ENCODE measurements around the gene APPL2. TPM values are rescaled to one million over a fixed set of nuclear protein-coding genes. Genes with fewer than 3 reads are reported as not detected.

Gene APPL2
- 10 to 100 TPM; 10.8 to 34.8 (median 24.8) TPM for polyA plus RNA-seq

DNA sequence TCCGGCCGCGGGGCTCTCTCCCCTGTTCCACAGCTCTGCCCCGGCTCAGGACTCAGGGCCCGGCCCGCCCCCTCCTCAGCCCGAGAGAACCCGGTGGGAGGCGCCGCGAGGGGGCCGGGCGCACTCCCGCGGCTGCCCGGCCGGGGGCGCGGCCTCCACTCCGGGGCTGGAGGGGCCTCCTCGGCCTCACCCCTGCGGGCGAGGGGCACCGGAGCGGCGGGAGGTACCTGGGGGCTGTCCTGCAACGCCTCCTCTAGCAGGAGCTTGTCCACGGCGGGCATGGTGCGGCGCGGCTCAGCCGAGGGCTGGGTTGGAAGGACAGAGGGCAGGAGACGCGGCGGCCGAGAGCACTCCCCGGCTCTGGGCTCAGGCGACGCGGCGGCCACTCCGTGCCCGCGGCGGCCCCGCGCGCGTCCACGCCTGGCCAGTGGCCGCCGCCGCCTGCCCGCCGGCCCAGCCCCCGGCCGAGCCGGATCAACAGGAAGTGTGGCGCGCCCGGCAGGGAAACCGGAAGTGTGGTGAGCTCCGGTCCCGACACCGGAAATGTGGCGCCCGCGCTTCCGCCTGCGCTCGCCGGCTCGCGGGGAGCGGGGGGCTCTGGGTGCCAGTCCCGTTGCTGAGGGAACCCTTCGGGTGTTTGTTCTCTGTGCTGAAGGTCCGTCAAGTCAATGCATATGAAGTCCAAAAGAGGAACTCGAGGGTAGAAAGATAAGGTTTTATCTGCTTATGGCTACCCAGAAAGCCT is at the start of gene APPL2:
Gene APPL2 (minus strand): TSS at position 443 of the 745 bp plus-strand sequence. CDS start 162 bp downstream, at position 281.
- peak within 1 kb of the TSS; percentile 70 for H3K27ac ChIP-seq (ENCODE audit: low read depth, low read length)
- 0 to 1% (median 0%) methylated on average over 45 to 80 of the region's 80 CpGs for WGBS, 3 donors

GRCh38 chr12:105285378-105285777 is 49.4 kb upstream of the APPL2 start:
- no peak overlapping the region for H3K27ac ChIP-seq (ENCODE audit: low read depth, low read length)
- WGBS, 3 donors = 73 to 96% (median 90%) methylated on average over 1 of the region's 1 CpG

GRCh38 chr12:105281694-105282049 is 45.7 kb upstream of the APPL2 start:
- H3K27ac ChIP-seq (ENCODE audit: low read depth, low read length) = no peak overlapping the region
- WGBS, 3 donors = 86 to 97% (median 95%) methylated on average over 1 of the region's 1 CpG

- WGBS, 3 donors = 64 to 83% (median 80%) methylated on average over 6 of the region's 6 CpGs
- no peak overlapping the region for H3K27ac ChIP-seq (ENCODE audit: low read depth, low read length)
Observed at GRCh38 chr12:105280966-105281693, 45.2 kb upstream of the APPL2 start.

DNA sequence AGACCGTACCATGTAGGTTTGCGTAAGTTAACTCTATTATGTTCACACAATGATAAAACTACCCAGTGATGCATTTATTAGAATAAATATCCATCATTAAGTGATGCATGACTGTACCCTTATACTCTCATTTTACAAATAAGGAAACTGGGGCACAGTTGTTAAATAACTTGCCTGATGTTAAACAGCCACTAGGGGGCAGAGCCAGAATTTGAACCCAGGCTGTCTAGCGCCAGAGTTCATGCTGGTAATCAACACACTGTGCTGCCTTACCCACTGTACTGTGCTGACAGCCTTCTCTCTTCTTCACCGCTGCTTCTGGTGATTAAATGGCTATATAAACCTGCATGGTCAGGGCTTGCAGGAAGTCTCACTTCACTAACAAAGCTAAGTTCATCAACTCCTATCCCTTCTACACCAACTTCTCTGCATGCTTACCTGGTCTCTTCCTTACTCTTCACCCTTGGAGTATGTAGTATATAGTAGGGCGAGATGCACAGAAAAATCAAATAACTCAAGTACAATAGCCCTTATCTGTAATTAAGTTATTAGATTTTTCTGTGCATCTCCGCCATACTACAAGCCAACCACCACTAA is 43.6 kb upstream of the APPL2 start:
- 76 to 83% (median 79%) methylated on average over 6 of the region's 6 CpGs for WGBS, 3 donors
- no peak overlapping the region for H3K27ac ChIP-seq (ENCODE audit: low read depth, low read length)

DNA sequence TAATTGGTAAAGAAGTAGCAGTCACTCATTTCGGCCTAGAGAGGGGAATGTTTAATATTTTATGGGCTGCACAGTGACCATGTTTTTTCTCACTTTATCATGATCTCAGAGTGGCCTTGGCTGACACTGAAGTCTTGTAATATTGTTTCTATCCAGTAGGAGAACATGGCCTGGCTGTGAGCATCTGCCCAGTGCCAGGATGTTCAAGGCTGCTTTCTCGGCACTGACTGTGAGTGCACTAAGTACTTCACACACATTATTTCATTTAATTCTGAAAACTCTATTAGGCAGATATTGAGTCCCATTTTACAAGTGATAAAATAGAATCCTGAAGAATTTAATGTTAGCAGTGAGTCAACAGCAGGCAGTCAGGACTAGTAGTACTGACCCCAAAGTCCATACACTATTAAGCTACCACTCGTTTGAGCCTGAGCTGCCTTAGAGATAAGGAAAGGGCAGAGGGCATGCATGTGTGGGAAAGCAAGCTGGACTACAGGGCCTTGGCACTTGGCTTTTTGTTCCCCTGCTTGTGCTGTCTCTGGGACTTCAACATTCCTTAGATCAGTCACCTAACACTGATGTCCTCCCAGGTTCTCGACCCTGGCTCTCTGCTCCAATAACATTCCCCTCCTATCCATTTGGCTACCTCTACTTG is 42.2 kb upstream of the APPL2 start:
- H3K27ac ChIP-seq (ENCODE audit: low read depth, low read length) = no peak overlapping the region
- WGBS, 3 donors = 41 to 79% (median 71%) methylated on average over 4 of the region's 4 CpGs

GRCh38 chr12:105275997-105276733 is 40.2 kb upstream of the APPL2 start:
- no peak overlapping the region for H3K27ac ChIP-seq (ENCODE audit: low read depth, low read length)
- WGBS, 3 donors = 84 to 92% (median 91%) methylated on average over 3 of the region's 3 CpGs

GRCh38 chr12:105274571-105274970 is 38.6 kb upstream of the APPL2 start:
- no peak overlapping the region for H3K27ac ChIP-seq (ENCODE audit: low read depth, low read length)
- 83 to 90% (median 88%) methylated on average over 5 of the region's 5 CpGs for WGBS, 3 donors

DNA sequence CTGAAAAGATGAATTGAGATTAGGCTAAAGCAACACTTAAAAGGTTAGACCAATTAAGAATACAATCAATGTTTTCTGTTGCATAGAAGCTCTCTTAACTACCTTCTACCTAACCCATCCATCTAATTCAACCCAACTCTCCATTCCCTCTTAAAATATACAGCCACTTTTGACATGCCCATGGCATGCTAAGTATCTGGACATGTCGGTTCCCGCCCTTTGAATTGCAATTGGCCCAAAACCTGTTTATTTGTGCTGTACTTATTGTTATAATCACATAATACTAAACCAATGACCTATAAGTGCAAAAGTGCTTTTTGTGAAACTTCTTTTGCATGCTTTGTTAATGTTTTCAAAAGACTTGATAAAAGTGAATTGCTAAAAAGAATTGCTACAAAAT is 37.6 kb upstream of the APPL2 start:
- 90 to 92% (median 92%) methylated on average over 2 of the region's 2 CpGs for WGBS, 3 donors
- no peak overlapping the region for H3K27ac ChIP-seq (ENCODE audit: low read depth, low read length)

DNA sequence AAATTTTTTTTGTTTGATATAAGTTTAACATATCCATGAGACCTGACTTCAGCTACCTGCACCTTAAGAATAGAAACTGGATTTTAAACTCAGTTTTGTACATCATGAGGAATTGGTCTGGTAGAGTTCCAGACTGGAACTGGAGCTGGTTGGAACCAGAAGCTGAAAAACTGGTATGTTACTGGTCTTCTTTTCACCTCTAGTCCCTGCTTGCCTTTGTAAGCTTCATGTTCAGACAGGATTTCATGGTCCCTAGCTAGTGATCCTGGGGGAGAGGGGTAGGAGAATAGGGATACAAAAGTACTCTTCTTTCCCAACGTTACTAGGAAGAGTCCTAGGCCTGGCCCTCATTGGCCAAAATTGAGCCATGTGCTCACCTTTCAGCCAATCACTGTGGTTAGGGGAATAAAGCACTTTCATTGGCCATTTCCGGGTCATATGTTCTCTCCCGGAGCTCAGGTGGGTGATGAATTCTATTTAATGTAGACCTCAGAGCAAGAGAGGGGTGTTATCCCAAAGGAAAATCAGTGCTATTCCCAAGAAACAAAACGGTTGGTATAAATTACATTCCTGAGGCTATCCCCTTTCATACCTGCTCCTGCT is 36.9 kb upstream of the APPL2 start:
- 79 to 92% (median 92%) methylated on average over 4 of the region's 4 CpGs for WGBS, 3 donors
- no peak overlapping the region for H3K27ac ChIP-seq (ENCODE audit: low read depth, low read length)

- 80 to 85% (median 84%) methylated on average over 3 of the region's 3 CpGs for WGBS, 3 donors
Observed at GRCh38 chr12:105272152-105272551, 36.2 kb upstream of the APPL2 start.

GRCh38 chr12:105271364-105271763 is 35.4 kb upstream of the APPL2 start:
- WGBS, 3 donors = 76 to 89% (median 87%) methylated on average over 1 of the region's 1 CpG

More at GRCh38 chr12:105272152-105272551, 36.2 kb upstream of the APPL2 start:
- no peak overlapping the region for H3K27ac ChIP-seq (ENCODE audit: low read depth, low read length)

DNA sequence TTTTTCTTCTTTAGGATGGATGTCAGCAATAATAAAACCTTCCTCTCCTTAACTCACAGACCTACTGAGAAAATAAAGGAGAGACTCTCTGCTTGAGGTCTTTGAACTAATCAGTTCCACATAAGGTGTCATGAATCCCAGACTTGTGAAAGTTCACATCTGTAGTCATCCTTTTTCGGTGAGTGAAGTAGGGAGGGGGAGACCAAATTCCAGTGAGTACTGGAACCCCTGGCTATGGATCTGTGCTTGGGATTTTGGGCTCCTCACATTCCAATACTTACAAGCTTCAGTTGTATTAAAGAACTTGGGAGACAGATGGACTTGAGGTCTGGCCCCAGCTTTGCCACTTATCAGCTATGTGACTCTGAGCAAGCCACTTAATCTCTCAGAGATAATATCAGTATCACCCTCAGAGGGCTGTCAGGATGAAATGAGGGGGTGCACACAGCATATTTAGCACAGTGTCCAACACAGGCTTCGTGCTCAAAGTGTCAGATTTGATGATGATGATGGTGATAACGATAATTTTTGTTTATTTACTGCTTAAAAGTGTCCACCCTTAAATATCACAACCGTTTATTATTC is 34.8 kb upstream of the APPL2 start:
- no peak overlapping the region for H3K27ac ChIP-seq (ENCODE audit: low read depth, low read length)
- WGBS, 3 donors = 65 to 82% (median 81%) methylated on average over 4 of the region's 4 CpGs

More at GRCh38 chr12:105271364-105271763, 35.4 kb upstream of the APPL2 start:
- H3K27ac ChIP-seq (ENCODE audit: low read depth, low read length) = no peak overlapping the region

GRCh38 chr12:105267711-105268110 is 31.7 kb upstream of the APPL2 start:
- H3K27ac ChIP-seq (ENCODE audit: low read depth, low read length) = no peak overlapping the region
- 83 to 89% (median 83%) methylated on average over 4 of the region's 4 CpGs for WGBS, 3 donors

DNA sequence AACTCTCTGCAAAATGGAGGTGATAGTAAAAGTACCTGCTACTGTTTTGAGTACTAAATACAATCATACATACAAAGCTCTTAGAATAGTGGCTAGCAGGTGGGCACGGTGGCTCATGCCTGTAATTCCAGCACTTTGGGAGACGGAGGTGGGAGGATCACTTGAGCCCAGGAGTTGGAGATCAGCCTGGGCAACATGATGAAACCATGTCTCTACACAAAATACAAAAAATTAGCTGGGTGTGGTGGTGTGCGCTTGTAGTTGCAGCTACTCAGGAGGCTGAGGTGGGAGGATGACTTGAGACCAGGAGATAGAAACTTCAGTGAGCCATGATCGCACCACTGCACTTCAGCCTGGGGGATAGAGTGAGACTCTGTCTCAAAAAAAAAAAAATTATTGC is 28.8 kb upstream of the APPL2 start:
- no peak overlapping the region for H3K27ac ChIP-seq (ENCODE audit: low read depth, low read length)
- 90 to 93% (median 92%) methylated on average over 4 of the region's 4 CpGs for whole genome bisulfite sequencing, 3 donors

DNA sequence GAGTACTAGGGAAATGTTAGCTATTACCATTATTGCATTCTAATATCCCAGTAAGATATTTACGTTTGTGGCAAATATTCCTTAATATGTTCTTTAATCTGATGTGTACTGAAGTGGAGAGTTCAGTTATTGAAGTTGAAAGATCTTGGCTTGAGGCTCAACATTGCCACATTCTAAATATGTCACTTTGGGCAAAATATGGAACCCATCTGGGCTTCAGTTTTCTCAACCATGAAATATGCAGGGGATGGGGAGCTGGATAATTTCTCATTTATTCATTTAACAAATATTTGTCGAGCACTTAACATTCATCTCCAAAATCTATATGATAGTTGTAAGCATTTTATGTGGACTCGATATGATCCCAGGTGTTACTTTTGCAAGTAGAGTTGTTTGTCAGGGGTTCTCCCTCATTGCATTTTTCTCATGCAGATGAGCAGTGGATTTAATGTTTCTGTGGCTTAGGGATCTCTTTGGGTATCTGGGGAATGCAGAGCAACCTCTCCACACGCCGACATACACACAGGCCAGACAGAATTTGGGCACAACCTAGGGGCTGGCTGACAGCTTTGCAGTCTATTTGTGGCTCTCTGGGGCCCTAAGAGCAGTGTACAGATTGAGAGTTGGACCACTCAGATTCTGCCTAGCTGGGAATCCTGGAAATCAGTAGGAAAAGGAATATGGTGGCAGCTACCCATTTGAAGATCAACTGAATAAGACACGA is 26.6 kb upstream of the APPL2 start:
- 86 to 87% (median 86%) methylated on average over 6 of the region's 6 CpGs for WGBS, 3 donors
- H3K27ac ChIP-seq (ENCODE audit: low read depth, low read length) = no peak overlapping the region

- 58 to 73% (median 66%) methylated on average over 2 of the region's 2 CpGs for WGBS, 3 donors
Observed at GRCh38 chr12:105261010-105261409, 25.0 kb upstream of the APPL2 start.

More at GRCh38 chr12:105261010-105261409, 25.0 kb upstream of the APPL2 start:
- no peak overlapping the region for H3K27ac ChIP-seq (ENCODE audit: low read depth, low read length)

Measured in adipose tissue (tissue), 3 donors.